D341Med (cell line): ENCODE results near the gene RGCC.
"Not testable (repeated sequence)": the region's sequence is repeated elsewhere in the genome, so short reads cannot be mapped to it uniquely, and the experiment has no call there.

Source experiments
- DNase-seq: peaks from one replicate; pipeline ENCODE4 v3.0.0; 2012; ENCODE audit warnings: low spot score

The RGCC gene

GRCh38 chr13:41491436-41491835, 34.1 kb downstream of the RGCC start:
- DNase-seq, result no peak

- no peak for DNase-seq
Observed at GRCh38 chr13:41492432-41493260, 35.3 kb downstream of the RGCC start.

- DNase-seq, result no peak
Observed at GRCh38 chr13:41494202-41494601, 36.9 kb downstream of the RGCC start.

- peak; percentile 7 for DNase-seq
Observed at GRCh38 chr13:41495044-41495443, 37.7 kb downstream of the RGCC start.

- peak; percentile 1 for DNase-seq
Observed at GRCh38 chr13:41496420-41497234, 39.3 kb downstream of the RGCC start.

GRCh38 chr13:41497436-41497835, 40.1 kb downstream of the RGCC start:
- no peak for DNase-seq

- DNase-seq, result no peak
Observed at GRCh38 chr13:41499452-41499851, 42.1 kb downstream of the RGCC start.

GRCh38 chr13:41500511-41500910, 43.2 kb downstream of the RGCC start:
- no peak for DNase-seq

- no peak for DNase-seq
Observed at GRCh38 chr13:41501281-41501680, 43.9 kb downstream of the RGCC start.

GRCh38 chr13:41502031-41502430, 44.7 kb downstream of the RGCC start:
- no peak for DNase-seq

GRCh38 chr13:41502673-41503072, 45.3 kb downstream of the RGCC start:
- no peak for DNase-seq

- DNase-seq, result no peak
Observed at GRCh38 chr13:41503356-41503755, 46.0 kb downstream of the RGCC start.

GRCh38 chr13:41504657-41505056, 47.3 kb downstream of the RGCC start:
- not testable (repeated sequence) for DNase-seq

- no peak for DNase-seq
Observed at GRCh38 chr13:41505209-41505835, 48.0 kb downstream of the RGCC start.

- DNase-seq, result no peak
Observed at GRCh38 chr13:41506312-41506711, 49.0 kb downstream of the RGCC start.

- DNase-seq, result no peak
Observed at GRCh38 chr13:41509971-41510370, 52.6 kb downstream of the RGCC start.

- no peak for DNase-seq
Observed at GRCh38 chr13:41511827-41512226, 54.5 kb downstream of the RGCC start.

GRCh38 chr13:41512441-41512840, 55.1 kb downstream of the RGCC start:
- DNase-seq, result no peak

- no peak for DNase-seq
Observed at GRCh38 chr13:41513600-41513999, 56.2 kb downstream of the RGCC start.

GRCh38 chr13:41514853-41515395, 57.6 kb downstream of the RGCC start:
- no peak for DNase-seq

- no peak for DNase-seq
Observed at GRCh38 chr13:41515491-41516139, 58.3 kb downstream of the RGCC start.

- no peak for DNase-seq
Observed at GRCh38 chr13:41516166-41516565, 58.8 kb downstream of the RGCC start.
